Ishikawa (cell line): ENCODE results near the gene AGT.

Experiments
- CEBPB ChIP-seq: IDR thresholded peaks from 2 replicates; pipeline ENCODE4 v1.6.1; 2012
- CREB1 ChIP-seq: IDR thresholded peaks from 2 replicates; pipeline ENCODE4 v1.6.1; 2012; ENCODE audit warnings: low read depth
- EGR1 ChIP-seq: IDR thresholded peaks from 2 replicates; pipeline ENCODE4 v1.6.1; 2012
- EP300 ChIP-seq: IDR thresholded peaks from 2 replicates; pipeline ENCODE4 v1.6.1; 2012; ENCODE audit warnings: borderline replicate concordance
- FOXM1 ChIP-seq: IDR thresholded peaks from 2 replicates; pipeline ENCODE4 v1.6.1; 2012; ENCODE audit warnings: low read depth, borderline replicate concordance
- NFIC ChIP-seq: IDR thresholded peaks from 2 replicates; pipeline ENCODE4 v1.6.1; 2012
- RAD21 ChIP-seq: IDR thresholded peaks from 2 replicates; pipeline ENCODE4 v1.6.1; 2012; ENCODE audit warnings: low read depth
- TAF1 ChIP-seq: IDR thresholded peaks from 2 replicates; pipeline ENCODE4 v1.6.1; 2012; ENCODE audit warnings: low read depth, mild to moderate bottlenecking
- TCF12 ChIP-seq: IDR thresholded peaks from 2 replicates; pipeline ENCODE4 v1.6.1; 2012; ENCODE audit warnings: low read depth
- TEAD4 ChIP-seq: IDR thresholded peaks from 2 replicates; pipeline ENCODE4 v1.6.1; 2012
- USF1 ChIP-seq: IDR thresholded peaks from 2 replicates; pipeline ENCODE4 v1.6.1; 2012
- YY1 ChIP-seq: IDR thresholded peaks from 2 replicates; pipeline ENCODE4 v1.6.1; 2012; ENCODE audit warnings: low read depth
- ZBTB7A ChIP-seq: IDR thresholded peaks from 2 replicates; pipeline ENCODE4 v1.6.1; 2012; ENCODE audit warnings: low read depth
- TF ChIP-seq, protein P1 (sequence below): IDR thresholded peaks from 2 replicates; pipeline ENCODE4 v1.6.1; 2012; ENCODE audit warnings: low read depth, mild to moderate bottlenecking
- TF ChIP-seq, protein P2 (sequence below): IDR thresholded peaks from 2 replicates; pipeline ENCODE4 v1.6.1; 2012

Gene AGT

DNA sequence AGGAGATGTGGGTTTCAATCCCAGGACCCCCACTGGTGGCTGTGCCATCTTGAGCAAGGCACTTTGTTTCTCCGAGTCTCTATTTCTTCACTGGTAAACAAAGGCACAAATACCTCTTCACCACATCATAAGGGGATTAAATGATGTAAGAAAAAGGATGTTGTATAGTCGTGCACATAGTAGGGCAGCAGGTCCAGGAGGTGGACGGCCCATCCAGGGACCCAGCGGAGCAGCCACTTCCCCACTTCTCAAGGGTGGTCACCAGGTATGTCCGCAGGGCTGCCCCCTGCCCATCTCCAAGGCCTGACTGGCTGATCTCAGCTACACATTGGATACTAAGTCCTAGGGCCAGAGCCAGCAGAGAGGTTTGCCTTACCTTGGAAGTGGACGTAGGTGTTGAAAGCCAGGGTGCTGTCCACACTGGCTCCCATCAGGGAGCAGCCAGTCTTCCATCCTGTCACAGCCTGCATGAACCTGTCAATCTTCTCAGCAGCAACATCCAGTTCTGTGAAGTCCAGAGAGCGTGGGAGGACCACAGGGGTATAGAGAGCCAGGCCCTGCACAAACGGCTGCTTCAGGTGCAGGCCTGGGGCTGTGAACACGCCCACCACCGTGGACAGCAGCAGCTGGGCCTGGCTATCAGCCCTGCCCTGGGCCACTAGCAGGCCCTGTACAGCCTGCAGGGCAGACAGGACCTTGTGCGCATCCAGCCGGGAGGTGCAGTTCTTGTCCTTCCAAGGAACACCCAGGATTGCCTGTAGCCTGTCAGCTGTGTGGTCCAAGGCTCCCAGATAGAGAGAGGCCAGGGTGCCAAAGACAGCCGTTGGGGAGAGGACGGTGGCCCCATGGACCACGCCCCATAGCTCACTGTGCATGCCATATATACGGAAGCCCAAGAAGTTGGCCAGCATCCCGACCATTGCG, 4.0 kb downstream of the AGT start:
- TF ChIP-seq, protein P1, sequence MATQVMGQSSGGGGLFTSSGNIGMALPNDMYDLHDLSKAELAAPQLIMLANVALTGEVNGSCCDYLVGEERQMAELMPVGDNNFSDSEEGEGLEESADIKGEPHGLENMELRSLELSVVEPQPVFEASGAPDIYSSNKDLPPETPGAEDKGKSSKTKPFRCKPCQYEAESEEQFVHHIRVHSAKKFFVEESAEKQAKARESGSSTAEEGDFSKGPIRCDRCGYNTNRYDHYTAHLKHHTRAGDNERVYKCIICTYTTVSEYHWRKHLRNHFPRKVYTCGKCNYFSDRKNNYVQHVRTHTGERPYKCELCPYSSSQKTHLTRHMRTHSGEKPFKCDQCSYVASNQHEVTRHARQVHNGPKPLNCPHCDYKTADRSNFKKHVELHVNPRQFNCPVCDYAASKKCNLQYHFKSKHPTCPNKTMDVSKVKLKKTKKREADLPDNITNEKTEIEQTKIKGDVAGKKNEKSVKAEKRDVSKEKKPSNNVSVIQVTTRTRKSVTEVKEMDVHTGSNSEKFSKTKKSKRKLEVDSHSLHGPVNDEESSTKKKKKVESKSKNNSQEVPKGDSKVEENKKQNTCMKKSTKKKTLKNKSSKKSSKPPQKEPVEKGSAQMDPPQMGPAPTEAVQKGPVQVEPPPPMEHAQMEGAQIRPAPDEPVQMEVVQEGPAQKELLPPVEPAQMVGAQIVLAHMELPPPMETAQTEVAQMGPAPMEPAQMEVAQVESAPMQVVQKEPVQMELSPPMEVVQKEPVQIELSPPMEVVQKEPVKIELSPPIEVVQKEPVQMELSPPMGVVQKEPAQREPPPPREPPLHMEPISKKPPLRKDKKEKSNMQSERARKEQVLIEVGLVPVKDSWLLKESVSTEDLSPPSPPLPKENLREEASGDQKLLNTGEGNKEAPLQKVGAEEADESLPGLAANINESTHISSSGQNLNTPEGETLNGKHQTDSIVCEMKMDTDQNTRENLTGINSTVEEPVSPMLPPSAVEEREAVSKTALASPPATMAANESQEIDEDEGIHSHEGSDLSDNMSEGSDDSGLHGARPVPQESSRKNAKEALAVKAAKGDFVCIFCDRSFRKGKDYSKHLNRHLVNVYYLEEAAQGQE, result peak; percentile 21; the same call in 1 of the 2 replicates
- TF ChIP-seq FOXM1, result no peak

- TF ChIP-seq FOXM1 (no peak), CEBPB (peak; percentile 87)
Measured at GRCh38 chr1:230708631-230709580, 5.0 kb downstream of the AGT start.

- no peak for TF ChIP-seq RAD21
- no peak for TF ChIP-seq TEAD4
- TF ChIP-seq CREB1, result no peak
- TF ChIP-seq USF1, result no peak
- TF ChIP-seq, protein P1, result no peak
- no peak for TF ChIP-seq FOXM1
- TF ChIP-seq YY1, result no peak
- TF ChIP-seq, protein P2, sequence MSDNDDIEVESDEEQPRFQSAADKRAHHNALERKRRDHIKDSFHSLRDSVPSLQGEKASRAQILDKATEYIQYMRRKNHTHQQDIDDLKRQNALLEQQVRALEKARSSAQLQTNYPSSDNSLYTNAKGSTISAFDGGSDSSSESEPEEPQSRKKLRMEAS, result no peak
- TF ChIP-seq ZBTB7A, result no peak
- TF ChIP-seq TAF1, result no peak
- TF ChIP-seq CEBPB, result no peak
- no peak for TF ChIP-seq TCF12
- no peak for TF ChIP-seq NFIC
- TF ChIP-seq EGR1, result no peak
- TF ChIP-seq EP300, result no peak
Measured at GRCh38 chr1:230707732-230708630, 5.9 kb downstream of the AGT start.

GRCh38 chr1:230706887-230707731, 6.8 kb downstream of the AGT start:
- TF ChIP-seq CEBPB (no peak), EGR1 (no peak), ZBTB7A (no peak), CREB1 (no peak)

GRCh38 chr1:230706020-230706699, 7.8 kb downstream of the AGT start:
- no peak for TF ChIP-seq CREB1
- no peak for TF ChIP-seq TEAD4
- TF ChIP-seq ZBTB7A, result no peak
- TF ChIP-seq, protein P1, result no peak
